Sigmoid colon (tissue), 3 donors: ENCODE measurements around the gene PTPN14.

Experiments used
- POLR2A ChIP-seq, 2 donors: fragments of 450-650 bp; IDR thresholded peaks; one replicate each; pipeline ENCODE4 v1.6.1; 2016; ENCODE audit warnings: antibody characterized with exemption in 2 of 2, mild to moderate bottlenecking in 2 of 2, moderate library complexity in 2 of 2
- TF ChIP-seq, protein P1 (sequence below), 4 experiments: fragments of 450-650 bp in 3 of 4; fragments of 200-600 bp in 1 of 4; IDR thresholded peaks; one replicate each; pipeline ENCODE4 v1.5.1; 2016 to 2019; ENCODE audit warnings: antibody characterized with exemption in 4 of 4, mild to moderate bottlenecking in 3 of 4, moderate library complexity in 2 of 4

DNA sequence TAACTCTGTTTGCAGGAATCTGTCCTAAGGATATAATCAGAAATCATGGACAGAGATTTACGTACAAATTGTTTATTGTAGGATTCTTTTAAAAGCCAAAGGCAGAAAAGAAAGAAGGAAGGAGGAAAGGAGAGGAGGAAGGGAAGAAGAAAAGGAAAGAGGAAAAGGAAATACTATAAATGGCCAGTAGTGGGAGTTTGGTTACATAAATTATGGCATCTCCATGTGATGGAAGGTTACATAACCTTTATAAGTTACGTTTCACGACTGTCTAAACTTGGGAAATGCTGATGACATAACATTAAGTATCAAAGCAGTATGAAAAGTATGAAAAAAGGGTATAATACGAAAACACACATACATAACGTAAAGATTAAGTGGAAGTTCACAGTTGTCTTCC is 231.5 kb downstream of the PTPN14 start:
- TF ChIP-seq, protein P1, sequence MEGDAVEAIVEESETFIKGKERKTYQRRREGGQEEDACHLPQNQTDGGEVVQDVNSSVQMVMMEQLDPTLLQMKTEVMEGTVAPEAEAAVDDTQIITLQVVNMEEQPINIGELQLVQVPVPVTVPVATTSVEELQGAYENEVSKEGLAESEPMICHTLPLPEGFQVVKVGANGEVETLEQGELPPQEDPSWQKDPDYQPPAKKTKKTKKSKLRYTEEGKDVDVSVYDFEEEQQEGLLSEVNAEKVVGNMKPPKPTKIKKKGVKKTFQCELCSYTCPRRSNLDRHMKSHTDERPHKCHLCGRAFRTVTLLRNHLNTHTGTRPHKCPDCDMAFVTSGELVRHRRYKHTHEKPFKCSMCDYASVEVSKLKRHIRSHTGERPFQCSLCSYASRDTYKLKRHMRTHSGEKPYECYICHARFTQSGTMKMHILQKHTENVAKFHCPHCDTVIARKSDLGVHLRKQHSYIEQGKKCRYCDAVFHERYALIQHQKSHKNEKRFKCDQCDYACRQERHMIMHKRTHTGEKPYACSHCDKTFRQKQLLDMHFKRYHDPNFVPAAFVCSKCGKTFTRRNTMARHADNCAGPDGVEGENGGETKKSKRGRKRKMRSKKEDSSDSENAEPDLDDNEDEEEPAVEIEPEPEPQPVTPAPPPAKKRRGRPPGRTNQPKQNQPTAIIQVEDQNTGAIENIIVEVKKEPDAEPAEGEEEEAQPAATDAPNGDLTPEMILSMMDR (IDR thresholded peaks at IDR 0.05): peak in 1 of 4 experiments; percentile 19
- no peak for TF ChIP-seq POLR2A (IDR thresholded peaks at IDR 0.05)
